Measurements from ENCODE around the gene RDM1.

DNA sequence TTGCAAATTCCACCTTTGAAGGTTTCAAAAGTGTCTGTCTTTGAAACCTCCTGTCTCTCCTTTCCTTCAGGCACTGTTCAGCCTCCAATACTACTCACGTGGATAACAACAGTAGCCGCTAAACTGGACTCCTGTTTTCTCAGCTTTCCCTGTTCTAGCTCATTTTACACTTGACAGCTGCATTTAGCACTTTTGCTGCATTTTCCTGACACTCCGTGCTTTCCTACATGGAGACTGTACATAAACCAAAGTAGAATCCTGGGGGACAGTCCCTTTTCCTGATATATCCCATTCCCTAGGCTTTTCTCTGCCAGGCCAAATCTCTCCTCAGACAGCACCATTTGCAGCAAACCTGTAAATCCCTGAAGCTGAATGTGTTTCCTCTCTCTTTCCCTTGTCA is 54.0 kb downstream of the RDM1 start:
- TF ChIP-seq, protein P1, sequence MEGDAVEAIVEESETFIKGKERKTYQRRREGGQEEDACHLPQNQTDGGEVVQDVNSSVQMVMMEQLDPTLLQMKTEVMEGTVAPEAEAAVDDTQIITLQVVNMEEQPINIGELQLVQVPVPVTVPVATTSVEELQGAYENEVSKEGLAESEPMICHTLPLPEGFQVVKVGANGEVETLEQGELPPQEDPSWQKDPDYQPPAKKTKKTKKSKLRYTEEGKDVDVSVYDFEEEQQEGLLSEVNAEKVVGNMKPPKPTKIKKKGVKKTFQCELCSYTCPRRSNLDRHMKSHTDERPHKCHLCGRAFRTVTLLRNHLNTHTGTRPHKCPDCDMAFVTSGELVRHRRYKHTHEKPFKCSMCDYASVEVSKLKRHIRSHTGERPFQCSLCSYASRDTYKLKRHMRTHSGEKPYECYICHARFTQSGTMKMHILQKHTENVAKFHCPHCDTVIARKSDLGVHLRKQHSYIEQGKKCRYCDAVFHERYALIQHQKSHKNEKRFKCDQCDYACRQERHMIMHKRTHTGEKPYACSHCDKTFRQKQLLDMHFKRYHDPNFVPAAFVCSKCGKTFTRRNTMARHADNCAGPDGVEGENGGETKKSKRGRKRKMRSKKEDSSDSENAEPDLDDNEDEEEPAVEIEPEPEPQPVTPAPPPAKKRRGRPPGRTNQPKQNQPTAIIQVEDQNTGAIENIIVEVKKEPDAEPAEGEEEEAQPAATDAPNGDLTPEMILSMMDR (IDR thresholded peaks at IDR 0.05 in 2 of 3, conservative IDR thresholded peaks at IDR 0.05 in 1 of 3; ENCODE audit: borderline replicate concordance in 1 of 3, insufficient read depth in 1 of 3, low read depth in 2 of 3, low read length in 2 of 3), result no peak
- TF ChIP-seq POLR2A (IDR thresholded peaks at IDR 0.05; ENCODE audit: borderline replicate concordance, extremely low read depth, insufficient read depth, insufficient read length) (no peak), JUND (IDR thresholded peaks at IDR 0.05) (no peak), EZH2 (IDR thresholded peaks at IDR 0.05) (no peak), CEBPB (IDR thresholded peaks at IDR 0.05; ENCODE audit: low read depth) (no peak), YY1 (IDR thresholded peaks at IDR 0.05; ENCODE audit: extremely low read depth, insufficient replicate concordance, low read depth, low read length) (no peak)
- TF ChIP-seq, protein P2, sequence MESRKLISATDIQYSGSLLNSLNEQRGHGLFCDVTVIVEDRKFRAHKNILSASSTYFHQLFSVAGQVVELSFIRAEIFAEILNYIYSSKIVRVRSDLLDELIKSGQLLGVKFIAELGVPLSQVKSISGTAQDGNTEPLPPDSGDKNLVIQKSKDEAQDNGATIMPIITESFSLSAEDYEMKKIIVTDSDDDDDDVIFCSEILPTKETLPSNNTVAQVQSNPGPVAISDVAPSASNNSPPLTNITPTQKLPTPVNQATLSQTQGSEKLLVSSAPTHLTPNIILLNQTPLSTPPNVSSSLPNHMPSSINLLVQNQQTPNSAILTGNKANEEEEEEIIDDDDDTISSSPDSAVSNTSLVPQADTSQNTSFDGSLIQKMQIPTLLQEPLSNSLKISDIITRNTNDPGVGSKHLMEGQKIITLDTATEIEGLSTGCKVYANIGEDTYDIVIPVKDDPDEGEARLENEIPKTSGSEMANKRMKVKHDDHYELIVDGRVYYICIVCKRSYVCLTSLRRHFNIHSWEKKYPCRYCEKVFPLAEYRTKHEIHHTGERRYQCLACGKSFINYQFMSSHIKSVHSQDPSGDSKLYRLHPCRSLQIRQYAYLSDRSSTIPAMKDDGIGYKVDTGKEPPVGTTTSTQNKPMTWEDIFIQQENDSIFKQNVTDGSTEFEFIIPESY (IDR thresholded peaks at IDR 0.05; ENCODE audit: extremely low read depth, insufficient replicate concordance, low read length), result no peak
- TF ChIP-seq, protein P3, sequence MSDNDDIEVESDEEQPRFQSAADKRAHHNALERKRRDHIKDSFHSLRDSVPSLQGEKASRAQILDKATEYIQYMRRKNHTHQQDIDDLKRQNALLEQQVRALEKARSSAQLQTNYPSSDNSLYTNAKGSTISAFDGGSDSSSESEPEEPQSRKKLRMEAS (IDR thresholded peaks at IDR 0.05), result no peak
- TF ChIP-seq, protein P4, sequence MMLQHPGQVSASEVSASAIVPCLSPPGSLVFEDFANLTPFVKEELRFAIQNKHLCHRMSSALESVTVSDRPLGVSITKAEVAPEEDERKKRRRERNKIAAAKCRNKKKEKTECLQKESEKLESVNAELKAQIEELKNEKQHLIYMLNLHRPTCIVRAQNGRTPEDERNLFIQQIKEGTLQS (IDR thresholded peaks at IDR 0.05), result no peak
- TF ChIP-seq, protein P5, sequence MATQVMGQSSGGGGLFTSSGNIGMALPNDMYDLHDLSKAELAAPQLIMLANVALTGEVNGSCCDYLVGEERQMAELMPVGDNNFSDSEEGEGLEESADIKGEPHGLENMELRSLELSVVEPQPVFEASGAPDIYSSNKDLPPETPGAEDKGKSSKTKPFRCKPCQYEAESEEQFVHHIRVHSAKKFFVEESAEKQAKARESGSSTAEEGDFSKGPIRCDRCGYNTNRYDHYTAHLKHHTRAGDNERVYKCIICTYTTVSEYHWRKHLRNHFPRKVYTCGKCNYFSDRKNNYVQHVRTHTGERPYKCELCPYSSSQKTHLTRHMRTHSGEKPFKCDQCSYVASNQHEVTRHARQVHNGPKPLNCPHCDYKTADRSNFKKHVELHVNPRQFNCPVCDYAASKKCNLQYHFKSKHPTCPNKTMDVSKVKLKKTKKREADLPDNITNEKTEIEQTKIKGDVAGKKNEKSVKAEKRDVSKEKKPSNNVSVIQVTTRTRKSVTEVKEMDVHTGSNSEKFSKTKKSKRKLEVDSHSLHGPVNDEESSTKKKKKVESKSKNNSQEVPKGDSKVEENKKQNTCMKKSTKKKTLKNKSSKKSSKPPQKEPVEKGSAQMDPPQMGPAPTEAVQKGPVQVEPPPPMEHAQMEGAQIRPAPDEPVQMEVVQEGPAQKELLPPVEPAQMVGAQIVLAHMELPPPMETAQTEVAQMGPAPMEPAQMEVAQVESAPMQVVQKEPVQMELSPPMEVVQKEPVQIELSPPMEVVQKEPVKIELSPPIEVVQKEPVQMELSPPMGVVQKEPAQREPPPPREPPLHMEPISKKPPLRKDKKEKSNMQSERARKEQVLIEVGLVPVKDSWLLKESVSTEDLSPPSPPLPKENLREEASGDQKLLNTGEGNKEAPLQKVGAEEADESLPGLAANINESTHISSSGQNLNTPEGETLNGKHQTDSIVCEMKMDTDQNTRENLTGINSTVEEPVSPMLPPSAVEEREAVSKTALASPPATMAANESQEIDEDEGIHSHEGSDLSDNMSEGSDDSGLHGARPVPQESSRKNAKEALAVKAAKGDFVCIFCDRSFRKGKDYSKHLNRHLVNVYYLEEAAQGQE (IDR thresholded peaks at IDR 0.05; ENCODE audit: low read depth), result no peak
